WTC11 (cell line): ENCODE measurements around the gene PPP1R37.

ENCODE experiments used
- CTCF ChIP-seq: fragments of 200-600 bp; IDR thresholded peaks from 2 replicates; pipeline ENCODE4 v1.8.0; 2022; ENCODE audit warnings: antibody characterized with exemption
- JUN ChIP-seq: sonication (generic); formaldehyde crosslinking; IDR thresholded peaks from 2 replicates; pipeline ENCODE4 v1.8.0; 2023; ENCODE audit warnings: mild to moderate bottlenecking, missing genetic modification reagents

GRCh38 chr19:45090606-45091005 is 2.4 kb upstream of the PPP1R37 start:
- TF ChIP-seq CTCF (no peak), JUN (no peak)
